Mesendoderm (in vitro differentiated cells): ENCODE results near the gene PTPRU.

Experiments used
- DNase-seq: peaks from one replicate; pipeline ENCODE4 v3.0.0; 2013
- H2AK5ac ChIP-seq: 2 replicates; pipeline ENCODE4 v1.6.1; 2013; ENCODE audit warnings: low read length, inconsistent platforms
- H2BK120ac ChIP-seq: 2 replicates; pipeline ENCODE4 v1.6.1; 2013; ENCODE audit warnings: low read depth, mild to moderate bottlenecking, low read length, moderate library complexity, mixed read lengths
- H2BK15ac ChIP-seq: replicated peaks from 2 replicates; pipeline ENCODE4 v1.6.1; 2013; ENCODE audit warnings: low read depth, mild to moderate bottlenecking, moderate library complexity
- H2BK5ac ChIP-seq: 2 replicates; pipeline ENCODE4 v1.6.1; 2013; ENCODE audit warnings: low read length, inconsistent platforms
- H3K18ac ChIP-seq: 2 replicates; pipeline ENCODE4 v1.6.1; 2013; ENCODE audit warnings: mild to moderate bottlenecking, low read length, mixed read lengths
- H3K23ac ChIP-seq: one replicate; pipeline ENCODE4 v1.6.1; 2013; ENCODE audit warnings: low read length
- H3K27ac ChIP-seq: 2 replicates; pipeline ENCODE4 v1.5.1; 2013; ENCODE audit warnings: low read depth, mild to moderate bottlenecking, inconsistent platforms, low read length, moderate library complexity
- H3K27me3 ChIP-seq: 2 replicates; pipeline ENCODE4 v1.6.1; 2013; ENCODE audit warnings: low read length, control low read depth, mild to moderate bottlenecking, inconsistent platforms; ENCODE audit not compliant: insufficient read depth, poor library complexity
- H3K36me3 ChIP-seq: 2 replicates; pipeline ENCODE4 v1.6.1; 2013; ENCODE audit warnings: low read length, inconsistent platforms; ENCODE audit not compliant: control insufficient read depth, insufficient read depth
- H3K4ac ChIP-seq: one replicate; pipeline ENCODE4 v1.6.1; 2013; ENCODE audit warnings: low read depth, mild to moderate bottlenecking, low read length, moderate library complexity
- H3K4me1 ChIP-seq: 2 replicates; pipeline ENCODE4 v1.6.1; 2013; ENCODE audit warnings: low read depth, low read length, inconsistent platforms; ENCODE audit not compliant: control insufficient read depth
- H3K4me2 ChIP-seq: 2 replicates; pipeline ENCODE4 v1.6.1; 2013; ENCODE audit warnings: low read length
- H3K4me3 ChIP-seq: 2 replicates; pipeline ENCODE4 v1.5.1; 2013; ENCODE audit warnings: mild to moderate bottlenecking, low read length
- H3K56ac ChIP-seq: one replicate; pipeline ENCODE4 v1.6.1; 2013; ENCODE audit warnings: low read length
- H3K79me1 ChIP-seq: 2 replicates; pipeline ENCODE4 v1.6.1; 2013; ENCODE audit warnings: low read length, inconsistent platforms
- H3K79me2 ChIP-seq: 2 replicates; pipeline ENCODE4 v1.6.1; 2013; ENCODE audit warnings: mild to moderate bottlenecking, low read length; ENCODE audit not compliant: control insufficient read depth, insufficient read depth
- H3K9ac ChIP-seq: 2 replicates; pipeline ENCODE4 v1.6.1; 2013; ENCODE audit warnings: low read length, inconsistent platforms
- H4K5ac ChIP-seq: one replicate; pipeline ENCODE4 v1.6.1; 2013; ENCODE audit warnings: low read length
- H4K8ac ChIP-seq: one replicate; pipeline ENCODE4 v1.6.1; 2013; ENCODE audit warnings: low read depth, mild to moderate bottlenecking, control low read depth, low read length, moderate library complexity
- WGBS: extraction: QIAGEN DNeasy Blood & Tissue Kit; methylation state at CpG from one replicate; pipeline ENCODE4 v1.1.7; 2013; ENCODE audit warnings: low lambda C conversion rate, missing lambda C conversion rate; ENCODE audit not compliant: insufficient coverage; ENCODE audit errors: extremely low coverage; 5-methylcytosine and 5-hydroxymethylcytosine counted together

Gene PTPRU

GRCh38 chr1:29361686-29362085, 125.4 kb downstream of the PTPRU start:
- no peak overlapping the region for H4K8ac ChIP-seq
- H3K4me3 ChIP-seq: no peak overlapping the region
- H3K27me3 ChIP-seq: no peaks in the 10 kb centered on the region
- H3K27ac ChIP-seq: no peak overlapping the region
- no peak overlapping the region for H3K56ac ChIP-seq
- no peak overlapping the region for H3K18ac ChIP-seq
- H2BK15ac ChIP-seq: no peak overlapping the region
- H3K4me2 ChIP-seq: no peak overlapping the region
- DNase-seq: no peak
- H3K9ac ChIP-seq: no peak overlapping the region
- no peaks in the 10 kb centered on the region for H3K79me1 ChIP-seq
- H3K4me1 ChIP-seq: no peaks in the 10 kb centered on the region
- no peak overlapping the region for H2BK120ac ChIP-seq
- H3K79me2 ChIP-seq: no peaks in the 10 kb centered on the region
- no CpG with 5 or more reads among the region's 6 CpGs for WGBS
- H3K23ac ChIP-seq: no peak overlapping the region
- H3K4ac ChIP-seq: no peak overlapping the region
- no peak overlapping the region for H2AK5ac ChIP-seq
- H3K36me3 ChIP-seq: no peaks in the 10 kb centered on the region
- no peak overlapping the region for H2BK5ac ChIP-seq
- H4K5ac ChIP-seq: no peak overlapping the region

- WGBS: no CpG with 5 or more reads among the region's 10 CpGs
- no peak overlapping the region for H3K4me2 ChIP-seq
- H3K79me2 ChIP-seq: no peaks in the 10 kb centered on the region
- H2AK5ac ChIP-seq: no peak overlapping the region
- H3K23ac ChIP-seq: no peak overlapping the region
- H3K4ac ChIP-seq: no peak overlapping the region
- no peak overlapping the region for H3K4me3 ChIP-seq
- H3K4me1 ChIP-seq: no peaks in the 10 kb centered on the region
- H3K18ac ChIP-seq: no peak overlapping the region
- H3K36me3 ChIP-seq: no peaks in the 10 kb centered on the region
- no peak overlapping the region for H2BK15ac ChIP-seq
- H3K79me1 ChIP-seq: no peaks in the 10 kb centered on the region
- no peak overlapping the region for H3K9ac ChIP-seq
- no peak for DNase-seq
- H3K27ac ChIP-seq: no peak overlapping the region
- H4K8ac ChIP-seq: no peak overlapping the region
- no peak overlapping the region for H4K5ac ChIP-seq
- no peak overlapping the region for H2BK5ac ChIP-seq
- H3K56ac ChIP-seq: no peak overlapping the region
- no peaks in the 10 kb centered on the region for H3K27me3 ChIP-seq
- no peak overlapping the region for H2BK120ac ChIP-seq
Observed at GRCh38 chr1:29362116-29362515, 125.8 kb downstream of the PTPRU start.

GRCh38 chr1:29362764-29363163, 126.4 kb downstream of the PTPRU start:
- WGBS: no CpG with 5 or more reads among the region's 4 CpGs
- Histone ChIP-seq H3K4me3 (no peak overlapping the region), H3K79me1 (no peaks in the 10 kb centered on the region), H3K4me2 (no peak overlapping the region), H3K27ac (no peak overlapping the region), H3K56ac (no peak overlapping the region), H3K9ac (no peak overlapping the region), H3K4ac (no peak overlapping the region), H2AK5ac (no peak overlapping the region), H2BK15ac (no peak overlapping the region), H3K27me3 (no peaks in the 10 kb centered on the region), H4K8ac (no peak overlapping the region), H2BK120ac (no peak overlapping the region), H3K79me2 (no peaks in the 10 kb centered on the region), H3K36me3 (no peaks in the 10 kb centered on the region), H2BK5ac (no peak overlapping the region), H4K5ac (no peak overlapping the region), H3K23ac (no peak overlapping the region), H3K18ac (no peak overlapping the region), H3K4me1 (no peaks in the 10 kb centered on the region)
- no peak for DNase-seq

- WGBS: no CpG with 5 or more reads among the region's 6 CpGs
- no peaks in the 10 kb centered on the region for H3K79me1 ChIP-seq
- no peaks in the 10 kb centered on the region for H3K4me1 ChIP-seq
- H3K4ac ChIP-seq: no peak overlapping the region
- no peak overlapping the region for H3K23ac ChIP-seq
- no peak overlapping the region for H4K5ac ChIP-seq
- H3K9ac ChIP-seq: no peak overlapping the region
- H3K36me3 ChIP-seq: no peaks in the 10 kb centered on the region
- H3K56ac ChIP-seq: no peak overlapping the region
- no peak overlapping the region for H2BK120ac ChIP-seq
- no peak overlapping the region for H3K4me2 ChIP-seq
- no peaks in the 10 kb centered on the region for H3K27me3 ChIP-seq
- no peak for DNase-seq
- H3K27ac ChIP-seq: no peak overlapping the region
- H2AK5ac ChIP-seq: no peak overlapping the region
- H3K79me2 ChIP-seq: no peaks in the 10 kb centered on the region
- no peak overlapping the region for H4K8ac ChIP-seq
- H3K18ac ChIP-seq: no peak overlapping the region
- no peak overlapping the region for H2BK5ac ChIP-seq
- H2BK15ac ChIP-seq: no peak overlapping the region
- no peak overlapping the region for H3K4me3 ChIP-seq
Observed at GRCh38 chr1:29363536-29363935, 127.2 kb downstream of the PTPRU start.

- Histone ChIP-seq H2BK120ac (no peak overlapping the region), H3K27me3 (no peaks in the 10 kb centered on the region), H4K8ac (no peak overlapping the region), H3K4ac (no peak overlapping the region), H3K27ac (no peak overlapping the region), H3K56ac (no peak overlapping the region), H3K36me3 (no peaks in the 10 kb centered on the region), H3K79me1 (no peaks in the 10 kb centered on the region), H3K23ac (no peak overlapping the region), H2BK15ac (no peak overlapping the region), H4K5ac (no peak overlapping the region), H3K4me2 (no peak overlapping the region), H2BK5ac (no peak overlapping the region), H3K4me1 (no peaks in the 10 kb centered on the region), H3K18ac (no peak overlapping the region), H3K9ac (no peak overlapping the region), H2AK5ac (no peak overlapping the region), H3K4me3 (no peak overlapping the region), H3K79me2 (no peaks in the 10 kb centered on the region)
- DNase-seq: no peak
- no CpG with 5 or more reads among the region's 6 CpGs for WGBS
Observed at GRCh38 chr1:29364101-29364678, 127.9 kb downstream of the PTPRU start.
